ENCODE measurements around the gene BCR. TPM values are rescaled to one million over a fixed set of nuclear protein-coding genes. Genes with fewer than 3 reads are reported as not detected.

The BCR gene
- total and polyA plus RNA-seq, 10 donors, result 15.2 to 64.8 (median 50.7) TPM

DNA sequence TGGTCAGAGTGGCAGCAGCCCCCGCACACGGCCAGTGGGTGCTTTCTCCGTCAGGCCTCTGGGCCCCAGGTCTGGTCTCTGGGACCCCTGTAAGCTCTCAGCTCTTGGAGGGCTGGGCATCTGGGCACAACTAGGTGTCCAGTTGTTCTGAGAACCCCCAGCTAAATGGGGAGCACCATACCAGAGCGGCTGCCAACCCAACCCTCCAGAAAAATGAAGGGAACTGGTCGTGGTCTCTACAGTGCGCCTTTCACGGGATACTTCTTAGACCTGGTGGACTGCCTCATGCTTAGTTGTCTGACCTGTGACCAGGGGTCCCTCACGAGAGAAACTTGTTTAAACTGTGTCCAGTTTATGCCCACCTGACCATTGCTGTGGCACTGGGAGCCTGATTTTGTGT, 104.9 kb downstream of the BCR start:
- H3K36me3 ChIP-seq, result peaks cover 2 to 94% (median 67%) of the 10 kb centered on the region in 6 donors
- WGBS, 5 donors, result 95 to 98% (median 96%) methylated on average over 7 to 8 of the region's 8 CpGs
- H3K27ac ChIP-seq, result no peak overlapping the region
- H3K9me3 ChIP-seq, result no peaks in the 10 kb centered on the region
- H3K27me3 ChIP-seq (replicated peaks in 1 of 7), result no peaks in the 10 kb centered on the region
- H3K4me1 ChIP-seq, result peaks cover 7 to 25% (median 18%) of the 10 kb centered on the region in 6 donors
- TF ChIP-seq POLR2A (IDR thresholded peaks at IDR 0.05), result no peak
- no peak for TF ChIP-seq POLR2AphosphoS5 (IDR thresholded peaks at IDR 0.05)
- TF ChIP-seq, protein P1, sequence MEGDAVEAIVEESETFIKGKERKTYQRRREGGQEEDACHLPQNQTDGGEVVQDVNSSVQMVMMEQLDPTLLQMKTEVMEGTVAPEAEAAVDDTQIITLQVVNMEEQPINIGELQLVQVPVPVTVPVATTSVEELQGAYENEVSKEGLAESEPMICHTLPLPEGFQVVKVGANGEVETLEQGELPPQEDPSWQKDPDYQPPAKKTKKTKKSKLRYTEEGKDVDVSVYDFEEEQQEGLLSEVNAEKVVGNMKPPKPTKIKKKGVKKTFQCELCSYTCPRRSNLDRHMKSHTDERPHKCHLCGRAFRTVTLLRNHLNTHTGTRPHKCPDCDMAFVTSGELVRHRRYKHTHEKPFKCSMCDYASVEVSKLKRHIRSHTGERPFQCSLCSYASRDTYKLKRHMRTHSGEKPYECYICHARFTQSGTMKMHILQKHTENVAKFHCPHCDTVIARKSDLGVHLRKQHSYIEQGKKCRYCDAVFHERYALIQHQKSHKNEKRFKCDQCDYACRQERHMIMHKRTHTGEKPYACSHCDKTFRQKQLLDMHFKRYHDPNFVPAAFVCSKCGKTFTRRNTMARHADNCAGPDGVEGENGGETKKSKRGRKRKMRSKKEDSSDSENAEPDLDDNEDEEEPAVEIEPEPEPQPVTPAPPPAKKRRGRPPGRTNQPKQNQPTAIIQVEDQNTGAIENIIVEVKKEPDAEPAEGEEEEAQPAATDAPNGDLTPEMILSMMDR (IDR thresholded peaks at IDR 0.05 in 8 of 11, conservative IDR thresholded peaks at IDR 0.05 in 3 of 11), result no peak
- H3K4me3 ChIP-seq, result no peak overlapping the region
- intact Hi-C loops (cut with DNase I; ENCODE audit: low total_unique reads), result loop anchor here (5.0 kb wide), 1 partner anchor 323 kb away; no protein-coding TSS in a partner anchor
- DNase-seq, result no peak

DNA sequence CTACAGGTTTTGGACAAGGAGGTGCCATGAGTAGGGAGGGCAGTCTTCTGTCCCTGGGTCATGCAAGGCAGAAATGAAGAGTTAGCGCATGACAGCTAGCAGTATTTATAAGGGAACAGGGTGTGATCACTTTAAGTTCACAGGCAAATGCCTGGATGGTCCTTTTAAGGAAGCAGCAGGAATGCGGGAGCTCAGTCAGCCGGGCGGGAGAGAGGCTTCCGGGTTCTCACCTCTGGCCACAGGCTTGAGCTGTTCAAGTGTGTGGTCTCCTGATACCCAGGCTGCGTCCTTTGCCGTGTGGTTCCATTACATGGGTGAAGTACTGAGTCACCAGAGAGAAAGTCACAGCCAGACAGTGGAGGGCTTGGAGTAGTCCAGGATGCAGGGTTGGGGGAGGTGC, 105.4 kb downstream of the BCR start:
- TF ChIP-seq POLR2AphosphoS5 (IDR thresholded peaks at IDR 0.05), result no peak
- no peak for TF ChIP-seq POLR2A (IDR thresholded peaks at IDR 0.05)
- TF ChIP-seq, protein P1 (IDR thresholded peaks at IDR 0.05 in 8 of 11, conservative IDR thresholded peaks at IDR 0.05 in 3 of 11), result no peak
- Histone ChIP-seq H3K4me3 (no peak overlapping the region), H3K9me3 (no peaks in the 10 kb centered on the region), H3K27me3 (replicated peaks in 1 of 7) (no peaks in the 10 kb centered on the region), H3K36me3 (peaks cover 2 to 94% (median 70%) of the 10 kb centered on the region in 6 donors), H3K27ac (no peak overlapping the region), H3K4me1 (peaks cover 7 to 27% (median 18%) of the 10 kb centered on the region in 6 donors)
- intact Hi-C loops (cut with DNase I; ENCODE audit: low total_unique reads), result loop anchor here (5.0 kb wide), 1 partner anchor 323 kb away; no protein-coding TSS in a partner anchor
- DNase-seq, result no peak
- WGBS, 5 donors, result 80 to 97% (median 95%) methylated on average over 6 to 7 of the region's 7 CpGs

DNA sequence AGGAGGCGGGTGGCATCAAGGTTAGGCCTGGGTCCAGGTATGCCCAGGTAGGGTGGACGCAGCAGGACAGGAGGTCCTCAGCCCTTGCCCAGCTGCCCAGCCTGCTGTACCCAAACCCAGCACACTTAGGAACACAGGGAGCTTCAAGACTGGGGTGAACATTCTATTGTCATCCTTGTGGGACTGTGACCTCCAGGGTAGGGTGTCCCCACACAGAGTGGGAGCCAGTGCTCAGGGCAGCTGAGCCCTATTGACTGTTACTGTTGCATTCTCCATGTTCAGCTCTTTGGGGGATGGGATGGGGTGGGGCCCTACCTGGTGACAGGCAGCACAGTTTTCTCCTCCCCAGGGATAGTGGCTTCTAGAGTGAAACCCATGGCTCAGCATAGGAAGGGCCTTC, 106.0 kb downstream of the BCR start:
- 96 to 100% (median 100%) methylated on average over 2 of the region's 2 CpGs for WGBS, 5 donors
- Histone ChIP-seq H3K36me3 (peaks cover 2 to 94% (median 75%) of the 10 kb centered on the region in 6 donors), H3K27me3 (replicated peaks in 1 of 7) (no peaks in the 10 kb centered on the region), H3K27ac (no peak overlapping the region), H3K4me3 (no peak overlapping the region), H3K9me3 (no peaks in the 10 kb centered on the region), H3K4me1 (peaks cover 7 to 21% (median 14%) of the 10 kb centered on the region in 6 donors)
- no peak for DNase-seq
- intact Hi-C loops (cut with DNase I; ENCODE audit: low total_unique reads), result loop anchor here (5.0 kb wide), 1 partner anchor 324 kb away; no protein-coding TSS in a partner anchor
- TF ChIP-seq POLR2A (IDR thresholded peaks at IDR 0.05), result no peak
- no peak for TF ChIP-seq POLR2AphosphoS5 (IDR thresholded peaks at IDR 0.05)
- TF ChIP-seq, protein P1 (IDR thresholded peaks at IDR 0.05 in 8 of 11, conservative IDR thresholded peaks at IDR 0.05 in 3 of 11), result no peak

DNA sequence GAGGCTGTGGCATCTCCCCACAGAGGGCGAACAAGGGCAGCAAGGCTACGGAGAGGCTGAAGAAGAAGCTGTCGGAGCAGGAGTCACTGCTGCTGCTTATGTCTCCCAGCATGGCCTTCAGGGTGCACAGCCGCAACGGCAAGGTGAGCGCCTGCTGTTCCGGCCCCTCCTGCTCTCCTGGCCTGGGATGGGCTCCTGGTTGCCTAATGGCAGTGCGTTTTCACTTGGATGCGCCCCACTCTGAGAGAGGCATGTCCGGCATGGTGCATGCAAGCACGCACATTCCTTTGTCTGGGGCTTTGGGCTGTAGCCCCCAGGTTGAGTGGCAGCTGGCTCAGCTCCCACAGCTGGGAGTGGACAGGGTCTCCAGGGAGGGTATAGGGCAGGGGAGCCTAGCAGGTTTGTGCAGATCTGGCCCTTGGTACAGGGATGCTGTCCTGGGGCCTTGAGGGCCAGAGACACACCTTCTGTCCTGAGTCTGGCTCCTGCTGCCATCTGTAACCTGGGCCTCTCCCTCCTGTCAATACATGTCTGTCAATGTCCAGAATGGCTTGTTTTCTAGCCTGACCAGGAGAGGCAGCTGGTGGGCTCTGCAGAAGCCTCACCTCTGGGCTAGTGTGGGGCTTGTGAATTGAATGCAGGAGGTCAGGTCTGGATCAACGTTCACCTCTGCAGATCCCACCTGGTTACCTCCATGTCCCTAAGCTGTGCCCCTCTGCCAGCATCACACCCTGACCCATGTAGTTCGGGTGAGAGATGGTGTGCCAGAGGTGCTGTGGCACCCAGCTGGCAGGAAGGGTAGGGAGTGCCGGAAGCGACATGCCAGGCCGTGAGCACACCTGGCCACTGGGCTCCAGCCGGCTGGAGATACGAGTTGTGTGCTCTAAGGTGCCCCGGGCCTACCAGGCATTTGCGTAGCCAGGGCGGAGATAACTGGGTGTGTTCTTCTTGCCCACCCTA, 107.1 kb downstream of the BCR start:
- no peak overlapping the region for H3K27ac ChIP-seq
- H3K4me1 ChIP-seq, result peaks cover 0 to 10% (median 3%) of the 10 kb centered on the region in 6 donors
- intact Hi-C loops (cut with DNase I; ENCODE audit: low total_unique reads), result loop anchor here (5.0 kb wide), 1 partner anchor 325 kb away; no protein-coding TSS in a partner anchor
- no peak for DNase-seq
- no peak for TF ChIP-seq POLR2A (IDR thresholded peaks at IDR 0.05)
- TF ChIP-seq POLR2AphosphoS5 (IDR thresholded peaks at IDR 0.05), result no peak
- TF ChIP-seq, protein P1 (IDR thresholded peaks at IDR 0.05 in 8 of 11, conservative IDR thresholded peaks at IDR 0.05 in 3 of 11), result no peak
- WGBS, 5 donors, result 91 to 97% (median 95%) methylated on average over 15 to 21 of the region's 21 CpGs
- no peak overlapping the region for H3K4me3 ChIP-seq
- H3K27me3 ChIP-seq (replicated peaks in 1 of 7), result no peaks in the 10 kb centered on the region
- peaks cover 2 to 100% (median 85%) of the 10 kb centered on the region in 6 donors for H3K36me3 ChIP-seq
- H3K9me3 ChIP-seq, result no peaks in the 10 kb centered on the region
